IPS DF 4.7 (cell line): ENCODE results near the gene USP38.
A peak's percentile ranks its signal among the peaks of the same experiment; 100 is the strongest.
"Not testable (repeated sequence)": the region's sequence is repeated elsewhere in the genome, so short reads cannot be mapped to it uniquely, and the experiment has no call there.

ENCODE experiments used
- DNase-seq: peaks from one replicate; pipeline ENCODE4 v3.0.0-alpha.2; 2013; ENCODE audit warnings: low spot score; ENCODE audit errors: extremely low read depth

The USP38 gene

DNA sequence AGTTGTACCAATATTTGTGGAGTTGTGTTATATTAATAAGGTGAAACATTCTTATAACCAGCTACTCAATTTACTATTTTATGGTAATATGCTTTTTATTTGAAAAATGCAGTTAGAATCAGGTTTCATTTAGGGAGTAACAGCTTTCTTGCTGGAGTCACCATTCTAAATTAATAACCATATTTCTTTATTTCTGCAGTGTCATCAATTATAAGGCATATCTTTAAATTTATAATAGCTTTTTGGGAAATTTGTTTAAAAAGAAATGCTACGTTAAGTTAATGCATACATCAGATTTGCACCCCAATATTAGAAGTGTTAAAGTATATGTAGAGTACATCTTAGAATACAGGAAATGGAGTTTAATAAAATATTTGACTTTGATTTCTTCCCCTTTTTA lies 18.9 kb downstream of the USP38 start:
- no peak for DNase-seq

GRCh38 chr4:143207555-143207954 lies 22.8 kb downstream of the USP38 start:
- DNase-seq = no peak

GRCh38 chr4:143212566-143212965 lies 27.8 kb downstream of the USP38 start:
- no peak for DNase-seq

DNA sequence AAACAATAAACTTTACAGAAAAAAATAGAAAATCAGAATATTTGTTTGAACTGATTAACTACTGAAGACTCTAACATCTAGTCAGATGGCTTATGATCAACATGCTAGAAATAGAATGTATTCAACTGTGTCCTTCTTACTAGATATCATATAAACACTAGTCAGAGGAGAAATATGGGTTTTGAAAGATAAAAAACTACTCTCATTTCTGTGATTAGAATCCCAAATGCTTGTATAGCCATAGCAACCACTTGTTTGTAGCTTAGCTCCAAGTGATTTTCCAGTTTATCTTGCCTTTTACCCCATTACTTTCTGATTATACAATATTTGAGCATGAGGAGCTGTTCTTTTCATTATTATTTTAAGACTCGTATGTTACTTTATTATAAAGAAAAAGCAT lies 31.2 kb downstream of the USP38 start:
- DNase-seq = no peak

GRCh38 chr4:143224255-143224654 lies 39.5 kb downstream of the USP38 start:
- no peak for DNase-seq

- DNase-seq = no peak
Observed at GRCh38 chr4:143225167-143225566, 40.5 kb downstream of the USP38 start.

GRCh38 chr4:143230683-143231082 lies 46.0 kb downstream of the USP38 start:
- no peak for DNase-seq

DNA sequence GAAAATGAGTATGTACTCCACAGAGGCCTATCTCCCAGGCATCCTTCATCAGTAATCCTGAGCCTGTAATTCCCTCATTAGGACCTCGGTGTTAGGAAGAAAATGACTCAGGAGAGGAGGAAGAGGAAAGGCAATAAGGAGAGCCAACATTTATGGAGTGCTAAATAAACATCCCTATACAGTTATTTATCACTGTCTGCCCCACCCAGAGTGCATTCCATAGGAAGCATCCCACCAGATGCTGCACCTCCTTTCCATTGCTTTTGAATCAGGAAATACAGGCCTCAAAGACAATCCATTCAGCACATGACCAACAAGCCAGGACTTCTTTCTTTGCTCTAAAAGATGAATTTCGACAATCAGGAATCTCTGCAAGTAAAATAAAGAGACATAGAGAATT lies 47.6 kb downstream of the USP38 start:
- DNase-seq = no peak

DNA sequence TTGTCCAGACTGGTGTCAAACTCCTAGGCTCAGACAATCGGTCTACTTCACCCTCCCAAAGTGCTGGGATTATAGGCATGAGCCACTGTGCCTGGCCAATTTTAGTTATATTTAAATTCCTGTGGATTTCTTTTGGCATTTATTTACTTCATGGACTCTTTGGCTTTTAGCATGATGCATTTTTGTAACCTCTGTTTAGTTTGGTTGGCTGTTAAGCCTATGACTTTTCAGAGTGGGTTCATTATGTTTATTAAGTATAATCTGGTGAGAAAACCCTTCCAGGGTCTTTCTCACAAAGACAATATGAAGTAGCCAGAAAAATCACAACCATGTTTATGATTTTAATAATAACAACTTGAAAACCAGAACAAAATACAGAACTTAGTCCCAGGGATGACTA lies 49.4 kb downstream of the USP38 start:
- DNase-seq = no peak

DNA sequence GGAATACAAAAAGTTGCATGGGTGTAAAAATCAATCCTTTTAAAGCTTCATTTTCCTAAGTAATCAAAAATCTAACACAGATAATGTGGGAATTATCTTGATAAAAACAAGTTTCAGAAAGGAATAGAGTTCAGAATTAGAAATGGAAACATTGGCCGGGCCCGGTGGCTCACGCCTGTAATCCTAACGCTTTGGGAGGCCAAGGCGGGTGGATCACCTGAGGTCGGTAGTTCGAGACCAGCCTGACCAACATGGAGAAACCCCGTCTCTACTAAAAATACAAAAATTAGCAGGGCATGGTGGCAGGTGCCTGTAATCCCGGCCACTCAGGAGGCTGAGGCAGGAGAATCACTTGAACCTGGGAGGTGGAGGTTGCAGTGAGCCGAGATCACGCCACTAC lies 52.5 kb downstream of the USP38 start:
- DNase-seq = not testable (repeated sequence)

- no peak for DNase-seq
Observed at GRCh38 chr4:143240939-143241679, 56.4 kb downstream of the USP38 start.

GRCh38 chr4:143241892-143242291 lies 57.2 kb downstream of the USP38 start:
- no peak for DNase-seq

GRCh38 chr4:143243041-143243440 lies 58.3 kb downstream of the USP38 start:
- DNase-seq = no peak

GRCh38 chr4:143246977-143247376 lies 62.3 kb downstream of the USP38 start:
- no peak for DNase-seq

- no peak for DNase-seq
Observed at GRCh38 chr4:143247866-143248265, 63.1 kb downstream of the USP38 start.

DNA sequence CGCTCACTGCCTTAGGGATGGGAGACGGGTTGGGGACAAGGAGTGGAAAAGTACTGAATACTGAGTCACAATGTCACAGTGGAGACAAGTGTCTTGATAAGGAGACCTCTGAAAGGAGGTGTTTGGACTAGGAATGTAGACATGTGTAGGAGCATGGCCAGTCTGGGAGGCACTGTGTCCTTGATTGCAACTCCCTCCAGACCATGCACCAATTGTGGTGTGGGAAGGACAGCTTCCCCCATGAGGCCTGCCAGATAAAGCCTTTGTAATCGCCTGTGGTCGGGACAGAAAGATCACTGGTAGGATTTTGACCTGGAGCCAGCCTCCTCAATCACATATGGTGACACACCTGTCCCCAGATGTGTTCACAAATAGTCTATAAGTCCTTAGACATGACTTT lies 64.1 kb downstream of the USP38 start:
- DNase-seq = no peak

DNA sequence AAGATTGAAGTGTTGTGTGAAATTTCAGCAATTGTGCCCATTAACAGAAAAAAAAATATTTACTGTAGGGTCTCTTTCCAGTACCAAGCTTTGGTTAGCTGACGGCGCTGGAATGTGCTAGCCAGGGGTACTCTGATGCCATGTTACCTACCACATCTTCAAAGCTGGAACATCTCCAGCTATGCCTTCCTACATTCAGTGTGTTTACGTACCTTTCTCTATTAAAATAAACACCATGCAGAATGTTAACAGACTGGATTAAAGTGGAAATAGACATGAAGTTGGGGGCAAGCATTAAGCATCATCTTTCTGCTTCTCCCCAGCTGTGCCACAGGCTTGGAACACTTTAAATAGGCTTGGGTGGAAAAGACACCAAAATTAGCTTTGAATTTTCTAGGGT lies 65.9 kb downstream of the USP38 start:
- no peak for DNase-seq

DNA sequence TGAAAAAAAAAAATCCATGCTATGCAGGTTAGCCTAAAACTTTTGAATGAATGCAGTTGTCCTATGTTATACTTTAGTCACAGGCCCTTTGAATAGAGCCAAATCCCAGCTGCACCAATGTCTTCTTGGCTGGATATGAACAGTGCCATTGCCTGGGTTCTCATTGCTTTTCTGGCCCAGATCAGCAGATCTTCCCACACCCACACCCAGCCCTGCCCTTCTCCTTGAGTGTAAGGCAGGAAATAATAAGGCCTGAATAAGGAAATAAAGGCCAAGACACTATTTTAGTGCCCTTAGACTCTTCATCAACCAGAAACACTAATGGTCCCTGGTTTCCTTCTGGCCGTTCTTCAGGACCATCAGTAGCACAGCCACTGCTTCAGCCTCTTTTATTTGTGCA lies 66.6 kb downstream of the USP38 start:
- no peak for DNase-seq

GRCh38 chr4:143251779-143252178 lies 67.1 kb downstream of the USP38 start:
- no peak for DNase-seq

DNA sequence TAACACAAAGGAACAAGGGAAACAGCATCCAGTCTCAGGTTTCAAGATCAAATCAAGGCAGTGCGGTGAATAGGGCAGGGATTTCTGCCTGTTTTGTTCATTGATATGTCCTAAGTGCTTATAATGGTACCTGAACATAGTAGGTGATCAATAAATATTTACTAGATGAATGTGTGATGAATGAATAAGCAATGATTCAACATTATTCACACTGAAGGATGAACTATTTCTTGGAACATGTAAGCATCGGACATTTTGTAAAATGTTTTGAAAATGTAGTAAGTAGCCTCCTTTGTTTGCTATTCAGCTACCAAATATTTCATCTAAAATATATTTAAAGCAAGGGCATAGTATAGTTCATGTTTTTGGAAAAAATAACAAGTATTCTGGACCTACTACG lies 67.8 kb downstream of the USP38 start:
- DNase-seq = no peak

GRCh38 chr4:143253166-143253565 lies 68.4 kb downstream of the USP38 start:
- no peak for DNase-seq

- DNase-seq = peak; percentile 5
Observed at GRCh38 chr4:143254491-143255226, 69.9 kb downstream of the USP38 start.

DNA sequence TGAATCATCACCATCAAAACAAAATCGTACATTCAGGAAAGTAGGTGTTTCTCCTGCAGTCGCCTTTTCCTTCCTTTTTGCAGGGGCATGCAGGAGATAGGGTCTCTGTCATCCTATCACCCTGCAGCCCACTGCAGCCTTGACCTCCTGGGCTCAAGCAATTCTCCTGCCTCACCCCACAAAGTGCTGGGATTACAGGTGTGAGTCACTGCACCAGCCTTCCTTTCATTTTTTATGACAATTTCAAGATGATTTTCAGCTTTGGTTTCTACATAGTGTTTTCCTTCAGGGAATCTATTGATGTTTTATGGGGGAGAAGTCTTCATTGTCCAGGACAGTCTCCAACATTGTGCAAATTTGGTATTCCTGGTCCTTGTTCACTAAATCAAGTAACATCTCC lies 71.7 kb downstream of the USP38 start:
- DNase-seq = no peak
